ENCODE data around the gene CCDC197. TPM values are rescaled to one million over a fixed set of nuclear protein-coding genes. Genes with fewer than 3 reads are reported as not detected.

Gene CCDC197
- not detected in 2 replicates for polyA plus RNA-seq

GRCh38 chr14:93997082-93997481, at the start of gene CCDC197:
TSS of gene CCDC197 (plus strand) at chr14:93997301. CDS start at chr14:93998132, 831 bp downstream.

GRCh38 chr14:93976477-93977057, 20.5 kb upstream of the CCDC197 start, which contains the start of gene ASB2:
TSS of gene ASB2 (minus strand) at chr14:93976570. CDS start at chr14:93964539, 12,031 bp downstream.

GRCh38 chr14:94026173-94026888, 29.2 kb downstream of the CCDC197 start, which contains the start of gene OTUB2:
TSS of gene OTUB2 (plus strand) at chr14:94026340. CDS start at chr14:94026538, 198 bp downstream.

Other genes with a start within 250 kb of the CCDC197 start
- gene PRIMA1, start 208.8 kb upstream of the CCDC197 start, polyA plus RNA-seq = 0.21 and 0.30 TPM in 2 replicates
- gene FAM181A, start 70.0 kb upstream of the CCDC197 start, polyA plus RNA-seq = not detected in 2 replicates
- gene ASB2, start 20.7 kb upstream of the CCDC197 start, polyA plus RNA-seq = not detected in 2 replicates
- 2.5 and 4.2 TPM in 2 replicates for gene OTUB2, start 29.0 kb downstream of the CCDC197 start, polyA plus RNA-seq
- 652 and 739 TPM in 2 replicates for gene DDX24, start 83.9 kb downstream of the CCDC197 start, polyA plus RNA-seq
- gene IFI27L1, start 84.0 kb downstream of the CCDC197 start, polyA plus RNA-seq = 175 and 214 TPM in 2 replicates
- 21.2 and 29.9 TPM in 2 replicates for gene IFI27, start 113.4 kb downstream of the CCDC197 start, polyA plus RNA-seq
- gene IFI27L2, start 132.3 kb downstream of the CCDC197 start, polyA plus RNA-seq = 115 and 143 TPM in 2 replicates
- gene PPP4R4, start 177.0 kb downstream of the CCDC197 start, polyA plus RNA-seq = 87.8 and 101 TPM in 2 replicates